GM12878 (cell line): ENCODE data around the gene ZSCAN9. TPM values are rescaled to one million over a fixed set of nuclear protein-coding genes. Genes with fewer than 3 reads are reported as not detected.

Source experiments
- ATAC-seq: fragments of 200-7000 bp; cut with Tn5 transposase; 3 replicates; pipeline ENCODE4 v1.9.1; 2020; ENCODE audit warnings: mild to moderate bottlenecking, moderate library complexity
- BruUV-seq: library from RNA; stranded (reverse); fragments of 400-500 nt; replicated peaks from 2 replicates; lab custom pipeline; 2021; lab: Mats Ljungman, UMichigan
- CTCF ChIA-PET: fragments of 300-600 bp; sonication (Branson Sonifier 250); formaldehyde crosslinking; extraction: SDS; loops from one replicate; lab custom pipeline; 2021; ENCODE audit warnings: inconsistent platforms; lab: Yijun Ruan, JAX
- POLR2A ChIA-PET: fragments of 350-600 bp; formaldehyde crosslinking; extraction: SDS; loops from one replicate; lab custom pipeline; 2021; ENCODE audit warnings: inconsistent platforms; lab: Charles Lee
- RAD21 ChIA-PET: fragments of 300-600 bp; sonication (Branson Sonifier 250); formaldehyde crosslinking; loops from one replicate; lab custom pipeline; 2023; ENCODE audit warnings: antibody characterized with exemption; ENCODE audit not compliant: unreplicated experiment; lab: Charles Lee
- SMC1A ChIA-PET: fragments of 300-600 bp; sonication (Branson Sonifier 250); formaldehyde crosslinking; loops from one replicate; lab custom pipeline; 2023; ENCODE audit not compliant: unreplicated experiment, uncharacterized antibody; lab: Charles Lee
- DNase-seq: peaks from one replicate; pipeline ENCODE4 v3.0.0-alpha.2; 2011; ENCODE audit warnings: low read depth, low spot score
- FAIRE-seq: peaks from 3 replicates; lab custom pipeline; 2011; peaks lifted over from hg19 to GRCh38; lab: Jason Lieb, UNC
- H2AFZ ChIP-seq: 2 replicates; pipeline ENCODE4 v1.6.0; 2011; ENCODE audit warnings: low read depth, low read length, control low read depth; ENCODE audit not compliant: control insufficient read depth
- H3K27ac ChIP-seq: 2 replicates; pipeline ENCODE4 v1.5.1; 2011; ENCODE audit warnings: control low read depth; ENCODE audit not compliant: control insufficient read depth, insufficient read depth
- H3K27me3 ChIP-seq, 2 experiments: replicated peaks in 1 of 2; 2 replicates each; pipeline versions ENCODE4 v1.6.0 to v1.6.1; 2011; ENCODE audit warnings: low read length in 1 of 2; ENCODE audit not compliant: control insufficient read depth in 2 of 2, insufficient read depth in 2 of 2
- H3K36me3 ChIP-seq, 2 experiments: 2 replicates each; pipeline ENCODE4 v1.5.1; 2011; ENCODE audit warnings: low read length in 1 of 2; ENCODE audit not compliant: control insufficient read depth in 2 of 2, insufficient read depth in 2 of 2
- H3K4me1 ChIP-seq: 2 replicates; pipeline ENCODE4 v1.6.1; 2011; ENCODE audit warnings: mild to moderate bottlenecking, low read length, moderate library complexity, mixed read lengths; ENCODE audit not compliant: control insufficient read depth, insufficient read depth
- H3K4me2 ChIP-seq: 2 replicates; pipeline ENCODE4 v1.6.0; 2011; ENCODE audit warnings: control low read depth; ENCODE audit not compliant: control insufficient read depth, insufficient read depth
- H3K4me3 ChIP-seq: fragments of 200-600 bp; sonication (generic); 2 replicates; pipeline ENCODE4 v1.5.1; 2016
- H3K79me2 ChIP-seq: 2 replicates; pipeline ENCODE4 v1.6.0; 2011; ENCODE audit warnings: low read length; ENCODE audit not compliant: control insufficient read depth, insufficient read depth
- H3K9ac ChIP-seq: 2 replicates; pipeline ENCODE4 v1.8.0; 2011; ENCODE audit warnings: low read length, control low read depth, mixed read lengths; ENCODE audit not compliant: control insufficient read depth, insufficient read depth
- H3K9me3 ChIP-seq: replicated peaks from 3 replicates; pipeline ENCODE4 v1.5.1; 2011; ENCODE audit warnings: mild to moderate bottlenecking, low read length; ENCODE audit not compliant: control insufficient read depth, insufficient read depth
- H4K20me1 ChIP-seq: 2 replicates; pipeline ENCODE4 v1.6.0; 2011; ENCODE audit not compliant: control insufficient read depth, insufficient read depth
- CREB1 ChIP-seq: IDR thresholded peaks from 2 replicates; pipeline ENCODE4 v1.6.1; 2012; ENCODE audit warnings: low read depth, mild to moderate bottlenecking, inconsistent platforms
- CREM ChIP-seq: IDR thresholded peaks from 2 replicates; pipeline ENCODE4 v1.6.1; 2014; ENCODE audit warnings: antibody characterized with exemption, low read depth
- PRDM15 ChIP-seq: fragments of 450-650 bp; formaldehyde crosslinking; IDR thresholded peaks from 2 replicates; pipeline ENCODE4 v1.4.0; 2020; ENCODE audit warnings: mild to moderate bottlenecking, moderate library complexity
- WGBS: methylation state at CpG from one replicate; pipeline ENCODE4 v1.1.6; 2016; ENCODE audit warnings: low lambda C conversion rate; ENCODE audit not compliant: insufficient replicate concordance, insufficient coverage; ENCODE audit errors: missing lambda C conversion rate; 5-methylcytosine and 5-hydroxymethylcytosine counted together
- in situ Hi-C: fragments of 300-500 bp; cut with MboI; formaldehyde crosslinking; loops from 9 replicates; pipeline ENCODE4 v1.14.3; 2018; ENCODE audit warnings: mixed read lengths
- intact Hi-C: fragments of 100-400 bp; cut with micrococcal nuclease; formaldehyde crosslinking; loops from one replicate; pipeline ENCODE4 v1.14.2; 2022; ENCODE audit not compliant: unreplicated experiment
- polyA plus RNA-seq, 11 experiments: library from polyadenylated mRNA; depleted of rRNA in 4 of 11; unstranded in 6 of 11; stranded (reverse) in 5 of 11; fragments of >200 nt; fragmentation: Nextera tagmentation in 4 of 11; fragmentation: Illumina TruSeq in 1 of 11; extraction: Ambion mirVana in 4 of 11; extraction: Trizol in 1 of 11; gene quantifications; 1 replicate in 1 of 11; 2 replicates in 10 of 11; pipeline versions ENCODE4 v1.2.1 to v1.2.3, GENCODE V29; 2011 to 2016; ENCODE audit warnings: inconsistent platforms in 2 of 11, missing spikeins in 2 of 11, low read depth in 1 of 11
- total RNA-seq, 4 experiments: library from RNA; depleted of rRNA in 3 of 4; stranded (reverse); fragments of >200 nt in 3 of 4; fragmentation: Illumina TruSeq in 1 of 4; extraction: Trizol in 1 of 4; gene quantifications; 2 replicates each; pipeline versions ENCODE4 v1.2.1 to v1.2.3, GENCODE V29; 2013 to 2021

Gene ZSCAN9
- total and polyA plus RNA-seq, 10 of the 15 experiments (the other 5 are each of a cell fraction or from before 2014, with no cell fraction given) = 8.1 to 28.7 (median 17.4) TPM

- RAD21 ChIA-PET = interaction anchor here (0.7 to 2.0 kb wide), 5 partner anchors 23 to 129 kb away, joined by 4 to 8 read pairs (median 5); partner anchors contain the start of gene ZKSCAN4
- no peaks in the 10 kb centered on the region for H4K20me1 ChIP-seq
- H3K36me3 ChIP-seq = peaks cover 0 to 5% of the 10 kb centered on the region in 2 experiments; a peak in 3 of 4 replicates
- H3K4me3 ChIP-seq = no peak overlapping the region; the same call in 1 of the 2 replicates
- in situ Hi-C loops = no loop called here
- ATAC-seq = no peak
- no peak overlapping the region for H3K27ac ChIP-seq
- 97% methylated on average over 2 of the region's 2 CpGs for WGBS
- no peak overlapping the region for H2AFZ ChIP-seq
- BruUV-seq = no TSS peak
- intact Hi-C loops = loop anchor here (5.0 kb wide), 1 partner anchor 126 kb away; no protein-coding TSS in a partner anchor
- no peak overlapping the region; the same call in 1 of the 2 replicates for H3K4me2 ChIP-seq
- no peaks in the 10 kb centered on the region; the same call in 2 of the 3 replicates for H3K9me3 ChIP-seq
- no peak for FAIRE-seq
- TF ChIP-seq CREB1 = no peak
- TF ChIP-seq CREM = no peak
- TF ChIP-seq PRDM15 (CRISPR knock-in tag) = no peak
- SMC1A ChIA-PET = interaction anchor here (0.8 to 3.4 kb wide), 6 partner anchors 11 to 84 kb away, joined by 3 to 17 read pairs (median 4); partner anchors contain the start of genes ZKSCAN4 and ZSCAN26
- CTCF ChIA-PET = interaction anchor here (0.6 to 1.8 kb wide), 3 partner anchors 16 to 129 kb away, joined by 3 to 9 read pairs (median 3); no protein-coding TSS in a partner anchor
- no peak for DNase-seq
- H3K4me1 ChIP-seq = no peaks in the 10 kb centered on the region
- H3K79me2 ChIP-seq = peaks cover 15% of the 10 kb centered on the region
- POLR2A ChIA-PET = interaction anchor here (1.0 to 1.6 kb wide), 3 partner anchors 26 to 110 kb away, joined by 3 to 4 read pairs (median 4); partner anchors contain the start of genes ZKSCAN4, ZKSCAN8 and ZSCAN31
- H3K9ac ChIP-seq = no peak overlapping the region
- no peaks in the 10 kb centered on the region for H3K27me3 ChIP-seq
These were observed 1.4 kb downstream of the ZSCAN9 start for GRCh38 chr6:28226460-28226859.
